HG02678 (cell line): Measurements from ENCODE around the gene TCF7L1.

Experiments used
- ATAC-seq: cut with Tn5 transposase; IDR thresholded peaks from one replicate; pipeline ENCODE4 v1.9.1; 2021; ENCODE audit warnings: mild to moderate bottlenecking, moderate library complexity; ENCODE audit not compliant: unreplicated experiment

TCF7L1 gene

GRCh38 chr2:85247610-85248009 lies 114.4 kb downstream of the TCF7L1 start:
- no peak for ATAC-seq

GRCh38 chr2:85248773-85249509 lies 115.7 kb downstream of the TCF7L1 start:
- no peak for ATAC-seq

GRCh38 chr2:85250045-85250444 lies 116.9 kb downstream of the TCF7L1 start:
- no peak for ATAC-seq

- ATAC-seq: no peak
Observed at GRCh38 chr2:85251070-85251616, 118.0 kb downstream of the TCF7L1 start.

GRCh38 chr2:85253890-85254289 lies 120.7 kb downstream of the TCF7L1 start:
- no peak for ATAC-seq

GRCh38 chr2:85254540-85255300 lies 121.5 kb downstream of the TCF7L1 start:
- no peak for ATAC-seq

- ATAC-seq: no peak
Observed at GRCh38 chr2:85255456-85255812, 122.2 kb downstream of the TCF7L1 start.

- ATAC-seq: no peak
Observed at GRCh38 chr2:85255813-85256594, 122.8 kb downstream of the TCF7L1 start.

- ATAC-seq: no peak
Observed at GRCh38 chr2:85257359-85257969, 124.3 kb downstream of the TCF7L1 start.

- no peak for ATAC-seq
Observed at GRCh38 chr2:85257970-85258605, 124.9 kb downstream of the TCF7L1 start.

GRCh38 chr2:85259101-85259590 lies 126.0 kb downstream of the TCF7L1 start:
- ATAC-seq: no peak

GRCh38 chr2:85259879-85260278 lies 126.7 kb downstream of the TCF7L1 start:
- no peak for ATAC-seq

- ATAC-seq: no peak
Observed at GRCh38 chr2:85263591-85263990, 130.4 kb downstream of the TCF7L1 start.

GRCh38 chr2:85264471-85264870 lies 131.3 kb downstream of the TCF7L1 start:
- ATAC-seq: no peak

GRCh38 chr2:85265304-85265703 lies 132.1 kb downstream of the TCF7L1 start:
- ATAC-seq: no peak

- peak; percentile 68 for ATAC-seq
Observed at GRCh38 chr2:85266146-85267041, 133.2 kb downstream of the TCF7L1 start.

- ATAC-seq: no peak
Observed at GRCh38 chr2:85269959-85270358, 136.8 kb downstream of the TCF7L1 start.

GRCh38 chr2:85272357-85272756 lies 139.2 kb downstream of the TCF7L1 start:
- ATAC-seq: no peak
